ENCODE data around the gene HAUS2.
"Not testable (repeated sequence)": the region's sequence is repeated elsewhere in the genome, so short reads cannot be mapped to it uniquely, and the experiment has no call there.

Gene HAUS2

DNA sequence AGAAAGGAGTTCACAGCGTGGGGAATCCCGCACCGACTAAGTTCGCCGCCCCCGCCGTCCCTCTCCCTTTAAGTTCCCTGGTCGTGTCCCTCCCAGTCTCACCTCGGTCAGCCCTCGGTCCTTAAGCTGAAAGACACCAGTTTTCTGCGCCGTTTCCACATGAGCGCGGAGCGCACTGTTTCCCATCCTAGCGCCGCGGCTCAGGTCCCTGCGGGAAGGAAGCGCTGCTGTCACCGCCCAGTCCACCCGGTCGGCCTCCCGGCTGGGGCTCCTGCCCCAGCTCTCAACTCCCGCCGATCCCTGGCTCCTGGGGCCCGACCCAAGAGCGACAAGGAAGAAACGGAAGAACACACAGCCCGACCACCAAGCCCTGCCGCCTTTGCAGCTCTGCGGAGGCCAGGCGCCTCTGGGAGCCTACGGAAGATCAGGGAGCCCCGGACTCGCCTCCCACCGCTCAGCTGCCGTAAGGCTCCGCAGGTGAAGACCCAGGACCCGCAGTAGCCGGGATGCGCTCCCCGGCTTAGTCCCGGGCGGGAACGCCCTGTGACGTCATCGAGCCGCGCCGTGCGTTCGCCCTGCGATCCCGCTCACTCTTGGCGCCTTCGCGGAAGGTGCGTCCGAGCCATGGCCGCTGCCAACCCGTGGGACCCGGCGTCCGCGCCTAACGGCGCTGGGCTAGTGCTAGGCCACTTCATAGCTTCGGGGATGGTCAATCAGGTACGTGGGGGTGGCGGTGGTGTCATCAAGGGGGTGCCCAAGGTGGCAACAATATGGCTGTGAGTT is at the start of gene HAUS2, which contains the start of gene LRRC57:
Gene HAUS2 (plus strand): TSS at position 590 of the 783 bp plus-strand sequence. CDS start 35 bp downstream, at position 625.
Gene LRRC57 (minus strand): TSS at position 545 of the 783 bp plus-strand sequence. CDS start 359 bp downstream, at position 186.
- DNase-seq = peak; percentile 35

DNA sequence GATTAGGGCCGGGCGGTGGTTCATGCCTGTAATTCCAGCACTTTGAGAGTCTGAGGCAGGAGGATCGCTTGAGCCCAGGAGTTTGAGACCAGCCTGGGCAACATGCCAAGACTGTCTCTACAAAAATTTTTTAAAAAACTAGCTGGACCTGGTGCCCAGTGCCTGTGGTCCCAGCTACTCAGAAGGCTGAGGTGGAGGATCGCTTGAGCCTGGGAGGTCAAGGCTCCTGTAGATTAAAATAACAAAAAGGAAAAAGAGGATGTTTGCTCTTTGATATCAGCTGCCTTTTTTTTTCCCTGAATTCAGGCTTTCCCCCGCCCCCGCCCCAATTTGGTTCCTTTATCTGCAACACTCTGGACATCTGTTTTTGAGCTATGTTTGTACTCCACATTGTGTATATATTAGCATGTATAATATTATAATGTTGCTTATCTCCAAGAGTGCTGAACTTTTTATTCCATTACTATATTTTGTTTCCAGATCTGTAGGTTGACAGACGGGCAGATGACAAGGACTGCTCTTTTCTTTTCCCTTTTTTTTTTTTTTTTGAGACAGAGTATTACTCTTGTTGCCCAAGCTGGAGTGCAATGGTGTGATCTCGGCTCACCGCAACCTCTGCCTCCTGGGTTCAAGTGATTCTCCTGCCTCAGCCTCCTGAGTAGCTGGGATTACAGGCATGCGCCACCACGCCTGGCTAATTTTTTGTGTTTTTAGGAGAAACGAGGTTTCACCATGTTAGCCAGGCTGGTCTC is 48.6 kb upstream of the HAUS2 start:
- no peak for DNase-seq

DNA sequence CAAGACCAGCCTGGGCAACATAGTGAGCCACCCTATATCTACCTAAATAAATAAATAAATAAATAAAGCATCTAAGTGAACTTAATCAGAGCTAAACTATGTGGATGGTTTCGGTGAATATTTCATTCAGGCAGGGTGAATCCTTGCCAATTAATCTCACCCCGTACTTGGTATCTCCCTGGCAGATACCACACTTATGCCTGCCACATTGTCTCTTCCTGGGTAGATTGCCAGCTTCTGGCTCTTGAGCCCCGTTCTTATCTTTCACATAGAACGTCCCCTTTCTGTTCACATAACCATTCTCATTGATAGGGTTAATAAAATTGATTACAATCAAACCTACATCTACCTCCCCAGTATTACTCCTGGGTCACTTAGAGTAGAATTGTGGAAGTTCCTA is 46.2 kb upstream of the HAUS2 start:
- DNase-seq = no peak

DNA sequence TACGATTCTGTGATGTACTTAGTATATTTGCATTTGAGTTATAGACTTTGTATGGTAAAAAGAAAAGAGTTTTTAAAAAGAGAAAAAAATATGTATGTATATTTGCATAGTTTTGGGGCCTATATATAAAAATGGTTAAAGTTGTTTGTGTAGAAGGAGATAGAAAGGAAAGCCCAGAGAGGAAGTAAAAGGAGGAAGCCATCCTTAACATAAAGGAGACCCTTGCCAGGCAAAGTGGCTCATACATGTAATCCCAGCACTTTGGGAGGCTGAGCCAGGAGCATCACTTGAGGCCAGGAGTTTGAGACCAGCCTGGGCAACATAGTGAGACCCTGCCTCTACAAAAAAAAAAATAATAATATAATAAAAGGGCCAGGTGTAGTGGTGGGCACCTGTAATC is 44.8 kb upstream of the HAUS2 start:
- no peak for DNase-seq

DNA sequence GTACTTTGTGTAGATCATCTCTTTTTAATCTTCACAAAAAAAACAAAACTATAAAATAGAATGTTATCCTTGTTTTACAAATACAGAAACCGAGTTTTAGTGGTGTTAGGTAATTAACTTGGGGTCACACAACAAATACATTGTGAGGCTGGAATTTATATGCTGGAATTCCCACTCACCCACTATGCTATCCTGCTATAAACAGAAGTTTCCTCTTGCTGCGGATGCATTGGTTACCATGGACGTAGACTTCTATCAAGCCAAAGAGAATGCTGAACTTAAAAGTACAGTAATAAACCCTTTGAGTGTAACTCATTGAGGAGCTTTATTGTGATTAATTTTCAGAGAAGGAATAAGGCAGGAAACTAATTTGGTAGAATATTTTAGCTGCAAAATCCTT is 44.0 kb upstream of the HAUS2 start:
- no peak for DNase-seq

DNA sequence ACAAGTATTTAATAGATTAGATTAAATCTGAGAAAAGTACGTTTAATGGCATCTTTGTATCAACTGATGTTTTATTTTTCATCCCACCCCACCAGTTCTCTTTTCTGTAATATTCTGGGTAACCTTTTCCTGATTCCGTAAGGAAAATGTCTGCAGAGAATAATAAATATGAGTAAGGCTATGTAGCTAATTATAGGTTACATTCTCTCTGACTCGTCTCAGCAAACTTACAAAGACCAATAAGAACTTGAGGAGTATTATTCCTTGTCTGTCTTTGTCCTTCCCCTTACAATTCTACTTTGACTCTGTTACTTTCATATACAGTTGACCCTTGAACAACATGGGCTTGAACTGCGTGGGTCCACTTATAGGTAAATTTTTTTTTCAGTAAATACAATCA is 41.1 kb upstream of the HAUS2 start:
- DNase-seq = no peak

DNA sequence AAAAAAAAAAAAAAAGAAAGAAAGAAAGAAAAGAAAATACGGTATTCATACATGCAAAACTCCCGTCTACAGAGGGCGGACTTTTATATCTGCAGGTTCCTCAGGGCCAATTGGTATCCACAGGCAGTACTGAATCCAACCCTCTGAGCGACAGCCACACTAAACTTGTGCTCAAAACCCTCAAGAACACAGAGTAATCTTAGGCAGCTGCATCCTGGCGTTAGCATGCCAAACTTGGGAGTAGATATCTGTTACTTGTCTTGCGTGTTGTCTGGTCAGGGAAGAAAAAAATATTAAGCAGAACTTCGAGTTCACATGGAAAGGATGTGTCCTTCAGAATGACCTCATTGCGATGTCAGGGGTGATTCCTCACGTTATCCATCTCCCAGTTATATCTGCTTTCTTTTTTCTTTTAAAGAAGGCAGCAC is 40.4 kb upstream of the HAUS2 start:
- no peak for DNase-seq

DNA sequence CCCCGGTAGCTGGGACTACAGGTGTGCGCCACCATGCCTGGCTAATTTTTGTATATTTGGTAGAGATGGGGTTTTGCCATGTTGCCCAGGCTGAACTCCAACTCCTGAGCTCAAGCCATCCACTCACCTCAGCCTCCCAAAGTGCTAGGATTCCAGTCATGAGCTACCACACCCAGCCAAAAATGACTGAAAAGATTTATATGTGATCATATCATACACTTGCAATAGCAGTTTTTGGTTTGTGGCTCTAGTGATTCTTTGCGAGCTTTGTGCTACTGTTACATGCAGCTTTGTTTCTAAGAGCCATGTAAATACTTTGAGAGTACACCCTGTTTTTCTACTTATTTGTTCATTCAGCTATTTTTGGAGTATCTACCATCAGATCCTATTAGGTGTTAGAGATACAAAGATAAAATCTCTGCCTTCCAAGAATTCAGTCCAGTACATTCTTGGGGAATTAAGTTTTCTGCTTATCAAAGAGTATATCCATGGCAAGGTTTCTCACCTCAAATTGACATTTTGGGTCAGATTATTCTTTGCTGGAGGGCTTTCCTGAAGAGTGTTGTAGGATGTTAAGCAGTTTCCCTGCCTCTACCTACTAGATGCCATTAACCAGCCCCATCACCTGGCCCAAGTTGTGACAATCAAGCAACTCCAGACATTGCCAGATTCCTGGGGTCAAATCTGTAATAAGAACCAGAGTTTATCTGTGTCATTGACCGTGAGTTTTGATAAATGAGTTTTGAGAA is 38.2 kb upstream of the HAUS2 start:
- DNase-seq = no peak

DNA sequence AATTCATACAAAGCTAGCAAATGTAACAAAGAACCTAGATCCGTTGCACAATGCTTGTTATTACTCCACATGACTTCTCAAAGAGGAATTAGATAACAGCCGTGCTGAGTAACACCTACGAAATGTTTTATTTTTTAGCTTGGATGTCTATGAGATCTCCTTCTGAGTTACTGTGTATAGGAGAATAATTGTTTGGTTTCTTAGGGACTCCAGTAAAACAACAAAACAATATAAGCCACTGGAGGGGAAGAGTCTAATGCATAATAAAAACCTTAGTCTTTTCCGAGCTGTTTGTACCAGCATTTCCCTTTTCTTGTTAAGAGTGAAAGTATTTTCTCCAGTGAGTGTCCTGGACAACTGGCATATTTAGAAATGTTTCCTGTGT is 37.6 kb upstream of the HAUS2 start:
- DNase-seq = no peak

DNA sequence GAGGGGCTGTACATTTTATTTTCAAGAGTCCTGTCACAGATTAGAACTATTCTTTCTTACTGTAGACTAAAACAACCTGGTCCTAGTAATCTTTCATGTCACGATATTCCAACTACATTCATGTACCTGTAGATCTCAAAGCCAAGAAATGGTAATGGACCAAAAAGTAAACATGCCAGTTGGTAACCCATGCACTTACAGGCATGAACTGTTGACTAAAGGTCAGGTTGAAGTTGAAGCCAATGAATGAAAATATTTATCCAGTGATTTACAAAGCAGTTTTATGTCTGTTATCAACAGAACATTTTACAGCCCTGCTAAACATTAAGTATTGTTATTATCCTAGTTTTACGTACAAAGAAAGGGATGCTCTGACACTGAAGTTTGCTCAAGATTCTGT is 25.3 kb upstream of the HAUS2 start:
- DNase-seq = no peak

DNA sequence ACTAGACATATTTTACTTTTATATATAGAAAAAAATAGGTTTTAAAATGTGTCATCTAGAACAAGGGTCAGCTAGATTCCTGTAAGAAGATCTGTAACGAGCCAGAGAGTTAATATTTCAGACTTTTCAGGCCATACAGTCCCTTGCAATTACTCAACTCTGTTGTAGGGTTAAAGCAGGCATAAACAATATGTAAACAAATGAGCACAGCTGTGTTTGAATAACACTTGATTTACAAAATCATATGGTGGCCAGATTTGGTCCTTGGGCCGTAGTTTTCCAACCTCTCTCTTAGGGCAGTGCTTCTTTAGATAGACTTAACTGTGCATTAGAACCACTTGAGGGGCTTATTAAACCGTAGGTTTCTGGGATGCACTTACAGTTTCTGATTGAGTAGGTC is 19.7 kb upstream of the HAUS2 start:
- no peak for DNase-seq

DNA sequence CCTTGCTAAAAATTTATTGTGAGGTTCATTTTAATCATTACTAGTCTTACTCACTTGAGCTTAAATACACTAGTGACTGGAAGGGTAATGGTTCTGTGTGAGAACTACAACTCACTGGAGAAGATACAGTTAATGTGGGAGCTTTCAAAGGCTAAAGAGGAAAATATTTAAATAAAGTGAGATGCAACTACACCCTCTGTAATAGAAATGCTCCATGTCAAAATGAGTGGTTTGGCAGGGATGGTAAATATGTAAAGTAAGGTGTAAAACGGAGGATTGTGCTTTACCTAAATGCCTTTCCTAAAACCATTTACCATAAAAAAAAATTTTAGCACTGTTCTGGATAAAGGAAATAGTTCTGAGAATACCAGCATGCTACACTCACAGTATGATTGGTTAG is 15.4 kb upstream of the HAUS2 start:
- no peak for DNase-seq

DNA sequence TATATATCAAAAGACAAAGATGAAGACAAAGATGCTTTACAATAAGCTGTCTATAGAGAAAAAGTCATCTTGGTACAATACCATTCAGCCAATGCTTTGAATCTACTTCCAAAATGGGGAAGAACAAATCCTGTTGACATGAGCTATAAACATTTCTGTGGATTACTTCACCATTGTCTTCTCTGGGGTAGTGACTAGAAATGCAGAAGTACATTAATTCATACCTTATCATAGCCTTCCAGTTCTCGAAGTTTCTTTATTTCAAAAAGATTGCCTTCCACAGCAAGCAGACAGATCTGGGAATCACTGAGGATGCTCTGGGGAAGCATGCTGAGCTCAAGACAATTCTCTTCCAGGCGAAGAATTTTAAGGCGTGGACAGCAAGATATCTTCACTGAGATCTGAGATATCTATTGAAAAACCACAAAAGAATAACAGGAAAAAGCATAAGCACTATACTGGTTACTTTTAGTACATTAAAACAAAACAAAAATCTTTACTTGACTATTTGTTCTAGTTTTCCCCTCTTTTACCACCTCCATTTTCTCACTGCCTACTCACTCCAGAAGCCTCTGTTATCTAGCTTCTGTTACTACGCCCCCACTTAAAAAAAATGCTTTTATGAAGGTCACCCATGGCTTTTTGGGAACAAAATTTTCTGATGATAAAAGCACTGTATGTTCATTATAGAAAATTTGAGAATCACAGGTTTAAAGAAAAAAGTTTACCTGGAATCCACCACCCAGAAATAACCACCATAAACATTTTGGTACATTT is 3.6 kb upstream of the HAUS2 start:
- DNase-seq = no peak

DNA sequence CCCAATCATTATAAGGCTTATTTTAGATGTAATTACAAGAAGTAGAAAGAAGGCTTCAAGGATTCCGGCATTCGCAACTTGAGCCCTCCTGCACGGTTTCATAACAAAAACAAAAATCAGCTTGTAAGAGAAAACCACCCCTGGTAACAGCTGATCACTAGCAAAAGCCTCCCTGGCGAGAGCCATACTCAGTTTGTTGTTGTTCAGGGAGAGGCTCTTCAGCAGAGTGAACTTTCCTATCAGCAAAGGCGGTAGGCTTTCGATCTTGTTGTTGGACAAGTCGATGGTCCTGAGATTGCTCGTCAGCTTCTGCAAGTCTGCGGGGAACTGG is 755 bp upstream of the HAUS2 start:
- DNase-seq = no peak

DNA sequence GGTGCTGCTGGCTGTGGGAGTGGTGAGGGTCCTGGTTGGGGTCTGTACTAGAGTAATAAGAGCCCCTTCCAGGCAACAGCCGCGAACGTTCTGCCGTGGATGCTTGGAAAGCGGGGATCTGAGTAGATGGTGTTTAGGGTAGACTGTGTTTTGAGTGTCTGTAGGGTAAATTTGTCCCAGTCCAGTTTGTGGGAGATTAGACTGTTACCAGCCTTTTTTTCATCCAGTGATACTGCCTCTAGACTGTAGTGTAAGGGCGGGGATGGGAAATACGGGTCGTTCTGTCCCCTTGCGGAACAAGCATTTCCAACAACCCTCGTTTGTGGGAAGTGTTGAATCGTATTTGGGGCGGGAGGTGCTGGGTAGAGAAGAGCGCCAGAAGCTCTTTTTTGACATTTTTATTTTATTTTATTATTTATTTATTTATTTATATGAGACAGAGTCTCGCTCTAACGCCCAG is 424 bp downstream of the HAUS2 start:
- no peak for DNase-seq

DNA sequence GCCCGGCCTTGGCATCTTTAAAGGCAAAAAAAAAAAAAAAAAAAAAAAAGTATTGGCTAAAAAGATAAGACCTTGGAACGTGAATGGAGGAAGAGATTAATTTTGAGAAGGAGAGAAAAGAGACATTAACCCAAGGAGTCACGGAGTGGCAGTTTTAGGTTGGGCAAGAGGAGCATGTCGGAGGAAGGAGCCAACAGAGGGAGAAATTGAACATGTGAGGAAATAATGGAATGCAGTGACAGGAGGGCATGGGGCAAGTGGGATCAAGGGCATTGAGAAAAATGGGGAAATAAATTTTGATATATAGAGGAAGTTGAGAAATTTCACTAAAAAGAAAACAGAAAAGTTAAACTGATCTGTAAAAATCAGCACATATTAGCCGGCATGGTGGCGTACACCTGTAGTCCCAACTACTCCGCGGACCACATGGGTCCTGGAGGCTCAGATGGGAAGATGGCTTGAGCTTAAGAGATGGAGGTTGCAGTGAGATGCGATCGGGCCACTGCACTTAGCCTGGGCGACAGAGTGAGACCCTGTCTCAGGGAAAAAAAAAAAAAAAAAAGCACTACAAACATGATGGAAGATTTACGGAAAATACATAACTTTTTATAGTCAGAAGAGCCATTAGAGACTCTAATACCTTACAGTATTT is 1.2 kb downstream of the HAUS2 start:
- DNase-seq = no peak

DNA sequence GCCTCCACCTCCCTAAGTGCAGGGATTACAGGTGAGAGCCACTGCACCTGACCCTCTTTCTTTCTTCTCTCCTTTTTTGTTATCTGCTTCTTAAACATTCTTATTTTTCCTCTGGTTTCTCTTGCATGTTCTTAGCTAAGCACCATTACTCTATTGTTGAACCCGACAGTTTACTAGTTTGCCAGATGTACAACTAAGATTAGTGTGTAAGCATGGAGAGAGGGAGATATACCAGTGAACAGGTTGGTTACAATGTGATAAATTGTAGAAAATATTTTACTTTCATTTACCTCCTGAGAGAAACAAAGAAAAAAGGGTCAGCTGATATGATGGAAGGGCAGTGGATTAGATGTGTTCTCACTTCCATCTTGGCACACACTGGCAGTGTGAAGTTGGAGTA is 4.9 kb downstream of the HAUS2 start:
- no peak for DNase-seq

DNA sequence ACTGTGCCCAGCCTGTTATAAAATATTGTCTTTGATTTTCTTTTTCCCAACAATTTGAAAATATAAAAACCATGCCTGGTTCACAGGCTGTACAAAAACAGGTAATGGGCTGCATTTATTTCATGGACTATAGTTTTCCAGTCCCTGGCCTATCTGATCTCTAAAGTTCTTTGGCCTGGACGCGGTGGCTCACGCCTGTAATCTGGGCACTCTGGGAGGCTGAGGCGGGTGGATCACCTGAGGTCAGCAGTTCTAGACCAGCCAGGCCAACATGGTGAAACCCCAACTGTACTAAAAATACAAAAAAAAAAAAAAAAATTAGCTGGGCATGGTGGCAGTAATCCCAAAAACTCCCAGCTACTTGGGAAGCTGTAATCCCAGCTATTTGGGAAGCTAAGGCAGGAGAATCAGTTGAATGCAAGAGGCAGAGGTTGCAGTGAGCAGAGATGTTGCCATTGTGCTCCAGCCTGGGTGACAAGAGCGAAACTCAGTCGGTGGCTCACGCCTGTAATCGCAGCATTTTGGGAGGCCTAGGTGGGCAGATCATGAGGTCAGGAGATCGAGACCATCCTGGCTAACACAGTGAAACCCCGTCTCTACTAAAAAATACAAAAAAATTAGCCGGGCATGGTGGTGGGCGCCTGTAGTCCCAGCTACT is 8.0 kb downstream of the HAUS2 start:
- not testable (repeated sequence) for DNase-seq

DNA sequence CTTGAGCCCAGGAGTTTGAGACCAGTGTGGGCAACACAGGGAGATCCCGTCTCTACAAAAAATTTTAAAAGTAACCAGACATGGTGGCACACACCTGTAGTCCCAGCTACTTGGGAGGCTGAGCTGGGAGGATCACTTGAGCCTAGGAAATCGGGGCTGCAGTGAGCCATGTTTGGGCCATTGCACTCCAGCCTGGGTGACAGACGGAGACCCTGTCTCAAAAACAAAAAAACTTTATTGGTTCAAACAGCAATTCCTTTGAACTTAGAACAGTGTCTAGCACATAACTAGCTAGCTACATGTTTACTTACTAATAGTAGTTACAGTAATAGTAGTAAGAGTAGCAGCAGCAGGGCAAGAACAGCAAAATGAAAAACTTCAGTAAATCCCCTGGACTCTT is 10.1 kb downstream of the HAUS2 start:
- no peak for DNase-seq

DNA sequence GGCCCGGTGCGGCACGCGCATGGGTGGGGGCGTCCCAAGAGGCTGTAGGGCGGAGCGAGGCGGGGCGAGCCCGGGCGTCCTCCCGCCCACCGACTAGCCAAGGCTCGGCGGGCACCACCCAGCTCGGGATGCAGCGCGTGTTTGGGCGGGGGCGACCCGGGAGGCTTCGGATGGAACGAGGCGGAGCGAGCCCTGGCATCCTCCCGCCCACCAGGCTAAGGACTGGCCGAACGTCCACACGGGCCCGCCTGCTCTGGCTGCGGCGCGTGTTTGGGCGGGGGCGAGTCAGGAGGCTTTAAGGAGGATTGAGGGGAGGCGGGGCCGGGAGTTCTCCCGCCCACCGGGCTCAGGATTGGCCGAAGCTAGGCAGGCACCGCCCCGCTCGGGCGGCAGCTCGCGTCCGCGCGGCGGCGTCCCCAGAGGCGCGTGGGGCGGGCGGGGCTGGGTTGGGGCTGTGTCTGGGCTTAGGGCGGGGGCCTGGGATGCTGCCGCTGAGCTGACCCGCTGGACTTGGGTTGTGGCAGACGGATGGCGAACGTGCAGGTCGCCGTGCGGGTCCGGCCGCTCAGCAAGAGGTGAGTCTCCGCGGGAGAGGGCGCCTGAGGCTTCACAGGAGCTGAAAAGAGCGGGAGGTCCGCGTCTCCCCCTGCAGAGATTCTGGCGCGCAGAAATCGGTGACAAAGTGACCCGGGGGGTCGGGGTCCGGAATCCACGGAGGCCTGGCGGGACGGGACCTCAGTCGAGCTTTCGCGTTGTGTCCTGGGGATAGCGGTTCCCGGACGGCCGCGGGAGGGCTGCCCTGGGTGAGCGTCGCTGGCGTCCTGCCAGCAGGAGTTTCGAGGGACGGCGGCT is 26.8 kb downstream of the HAUS2 start, which contains the start of gene STARD9:
Gene STARD9 (plus strand): TSS at position 419 of the 852 bp plus-strand sequence. CDS start 110 bp downstream, at position 529.
- peak; percentile 97 for DNase-seq

Measured in NCI-H446 treated with DMSO at 0.1 percent for 48 hours (cell line).